Endothelial cell of umbilical vein (primary cell): ENCODE measurements around the gene ZMIZ1.

ENCODE experiments used
- EZH2 ChIP-seq: IDR thresholded peaks from 2 replicates; pipeline ENCODE4 v1.6.1; 2012; ENCODE audit warnings: borderline replicate concordance, low read depth, mild to moderate bottlenecking, moderate library complexity, low read length, inconsistent platforms; ENCODE audit not compliant: severe bottlenecking
- MYC ChIP-seq: IDR thresholded peaks from one replicate; pipeline ENCODE4 v1.6.1; 2011; ENCODE audit warnings: mild to moderate bottlenecking, low read depth, low read length
- POLR2A ChIP-seq: IDR thresholded peaks from 2 replicates; pipeline ENCODE4 v1.6.1; 2012; ENCODE audit warnings: low read depth, mild to moderate bottlenecking, control low read depth, low read length
- POLR2AphosphoS5 ChIP-seq: IDR thresholded peaks from 2 replicates; pipeline ENCODE4 v1.6.1; 2012; ENCODE audit warnings: low read depth, mild to moderate bottlenecking, control low read depth, low read length, moderate library complexity; ENCODE audit not compliant: insufficient read depth
- TF ChIP-seq, protein P1 (sequence below), 2 donors: IDR thresholded peaks; 1 replicate in 1 of 2; 2 replicates in 1 of 2; pipeline ENCODE4 v1.5.1; 2011; ENCODE audit warnings: low read length in 2 of 2, mild to moderate bottlenecking in 2 of 2, moderate library complexity in 2 of 2, control low read depth in 1 of 2, inconsistent platforms in 1 of 2, low read depth in 1 of 2; ENCODE audit not compliant: insufficient read depth in 1 of 2; ENCODE audit errors: extremely low read depth in 1 of 2
- TF ChIP-seq, protein P2 (sequence below): IDR thresholded peaks from 2 replicates; pipeline ENCODE4 v1.6.1; 2011; ENCODE audit not compliant: insufficient read depth, insufficient read length

DNA sequence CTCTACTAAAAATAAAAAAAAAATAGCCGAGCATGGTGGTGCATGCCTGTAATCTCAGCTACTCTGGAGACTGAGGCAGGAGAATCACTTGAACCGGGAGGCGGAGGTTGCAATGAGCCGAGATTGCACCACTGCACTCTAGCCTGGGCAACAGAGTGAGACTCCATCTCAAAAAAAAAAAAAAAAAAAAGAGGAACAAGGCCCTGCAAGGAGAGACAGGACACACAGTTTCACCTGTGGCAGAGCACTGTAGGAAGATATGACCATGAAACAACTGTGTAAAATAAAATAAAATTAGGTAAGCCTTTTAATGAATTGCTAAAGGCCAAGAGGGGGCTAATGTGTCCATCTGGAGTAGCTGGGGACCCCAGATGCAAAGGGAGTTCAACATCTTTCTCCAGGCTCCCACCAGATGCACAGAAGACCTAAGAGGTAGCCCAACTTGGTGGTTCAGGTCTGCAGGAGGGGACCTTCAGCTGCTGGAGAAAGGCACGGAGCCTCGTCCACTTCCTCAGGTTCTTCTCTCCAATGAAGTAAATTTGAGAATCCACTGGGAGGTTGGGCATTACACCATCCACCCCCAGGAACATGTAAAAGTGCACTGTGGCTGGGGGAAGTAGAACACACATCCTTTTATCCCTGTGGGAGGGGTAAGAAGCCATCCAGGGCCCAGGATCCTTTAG is 291.2 kb downstream of the ZMIZ1 start:
- TF ChIP-seq, protein P1, sequence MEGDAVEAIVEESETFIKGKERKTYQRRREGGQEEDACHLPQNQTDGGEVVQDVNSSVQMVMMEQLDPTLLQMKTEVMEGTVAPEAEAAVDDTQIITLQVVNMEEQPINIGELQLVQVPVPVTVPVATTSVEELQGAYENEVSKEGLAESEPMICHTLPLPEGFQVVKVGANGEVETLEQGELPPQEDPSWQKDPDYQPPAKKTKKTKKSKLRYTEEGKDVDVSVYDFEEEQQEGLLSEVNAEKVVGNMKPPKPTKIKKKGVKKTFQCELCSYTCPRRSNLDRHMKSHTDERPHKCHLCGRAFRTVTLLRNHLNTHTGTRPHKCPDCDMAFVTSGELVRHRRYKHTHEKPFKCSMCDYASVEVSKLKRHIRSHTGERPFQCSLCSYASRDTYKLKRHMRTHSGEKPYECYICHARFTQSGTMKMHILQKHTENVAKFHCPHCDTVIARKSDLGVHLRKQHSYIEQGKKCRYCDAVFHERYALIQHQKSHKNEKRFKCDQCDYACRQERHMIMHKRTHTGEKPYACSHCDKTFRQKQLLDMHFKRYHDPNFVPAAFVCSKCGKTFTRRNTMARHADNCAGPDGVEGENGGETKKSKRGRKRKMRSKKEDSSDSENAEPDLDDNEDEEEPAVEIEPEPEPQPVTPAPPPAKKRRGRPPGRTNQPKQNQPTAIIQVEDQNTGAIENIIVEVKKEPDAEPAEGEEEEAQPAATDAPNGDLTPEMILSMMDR (IDR thresholded peaks at IDR 0.05; ENCODE audit: extremely low read depth in 1 of 2, insufficient read depth in 1 of 2, low read depth in 1 of 2, low read length in 2 of 2), result no peak
- no peak for TF ChIP-seq POLR2AphosphoS5
- no peak for TF ChIP-seq EZH2
- no peak for TF ChIP-seq POLR2A
- TF ChIP-seq, protein P2, sequence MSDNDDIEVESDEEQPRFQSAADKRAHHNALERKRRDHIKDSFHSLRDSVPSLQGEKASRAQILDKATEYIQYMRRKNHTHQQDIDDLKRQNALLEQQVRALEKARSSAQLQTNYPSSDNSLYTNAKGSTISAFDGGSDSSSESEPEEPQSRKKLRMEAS, result no peak
- no peak for TF ChIP-seq MYC
